Endothelial cell of umbilical vein (primary cell): ENCODE measurements around the gene ZRANB1. TPM values are rescaled to one million over a fixed set of nuclear protein-coding genes. Genes with fewer than 3 reads are reported as not detected.

Experiments used
- BruUV-seq: library from RNA; stranded (reverse); fragments of 400-500 nt; replicated peaks from 2 replicates; lab custom pipeline; 2021; lab: Mats Ljungman, UMichigan
- CTCF ChIA-PET: fragments of 300-600, 350-600 bp; sonication (Branson Sonifier 250); formaldehyde crosslinking; loops from one replicate; lab custom pipeline; 2021; ENCODE audit warnings: antibody characterized with exemption, inconsistent platforms; lab: Charles Lee
- POLR2A ChIA-PET: fragments of 300-600, 350-600 bp; sonication (Branson Sonifier 250); formaldehyde crosslinking; loops from one replicate; lab custom pipeline; 2021; ENCODE audit warnings: antibody characterized with exemption, inconsistent platforms; lab: Charles Lee
- DNase-seq: peaks from one replicate; pipeline ENCODE4 v3.0.0-alpha.2; 2011; ENCODE audit warnings: low read depth, low spot score
- FAIRE-seq: peaks from 2 replicates; lab custom pipeline; 2011; peaks lifted over from hg19 to GRCh38; lab: Jason Lieb, UNC
- H2AFZ ChIP-seq: 2 replicates; pipeline ENCODE4 v1.6.0; 2012; ENCODE audit warnings: low read depth, low read length, control low read depth, inconsistent platforms
- H3K27ac ChIP-seq: 2 replicates; pipeline ENCODE4 v1.5.1; 2011; ENCODE audit warnings: low read depth, mild to moderate bottlenecking, control low read depth, low read length, moderate library complexity; ENCODE audit not compliant: insufficient read depth
- H3K27me3 ChIP-seq, 2 experiments: 2 replicates each; pipeline versions ENCODE4 v1.6.0 to v1.6.1; 2011; ENCODE audit warnings: low read length in 2 of 2, mixed read lengths in 1 of 2; ENCODE audit not compliant: control insufficient read depth in 2 of 2, insufficient read depth in 2 of 2
- H3K36me3 ChIP-seq, 2 experiments: 2 replicates in 1 of 2; 3 replicates in 1 of 2; pipeline ENCODE4 v1.5.1; 2011; ENCODE audit warnings: low read length in 2 of 2, mild to moderate bottlenecking in 1 of 2, moderate library complexity in 1 of 2; ENCODE audit not compliant: control insufficient read depth in 2 of 2, insufficient read depth in 2 of 2; ENCODE audit errors: extremely low read depth in 1 of 2
- H3K4me1 ChIP-seq: 3 replicates; pipeline ENCODE4 v1.5.1; 2011; ENCODE audit warnings: mild to moderate bottlenecking, low read length; ENCODE audit not compliant: control insufficient read depth, insufficient read depth; ENCODE audit errors: extremely low read depth
- H3K4me2 ChIP-seq: 2 replicates; pipeline ENCODE4 v1.6.1; 2011; ENCODE audit warnings: low read length, control low read depth, mixed read lengths; ENCODE audit not compliant: insufficient read depth
- H3K4me3 ChIP-seq, 3 experiments: fragments of 200-600 bp in 1 of 3; sonication (generic), shearing (Covaris generic) in 1 of 3; replicated peaks in 1 of 3; 2 replicates each; pipeline ENCODE4 v1.5.1; 2011 to 2016; ENCODE audit warnings: control low read depth in 3 of 3, low read length in 3 of 3, mild to moderate bottlenecking in 2 of 3, inconsistent platforms in 1 of 3, low read depth in 1 of 3, moderate library complexity in 1 of 3; ENCODE audit not compliant: insufficient read depth in 1 of 3
- H3K79me2 ChIP-seq: 2 replicates; pipeline ENCODE4 v1.6.0; 2012; ENCODE audit warnings: low read length, inconsistent platforms; ENCODE audit not compliant: control insufficient read depth, insufficient read depth
- H3K9ac ChIP-seq: replicated peaks from 2 replicates; pipeline ENCODE3; 2011; ENCODE audit warnings: low read length, control low read depth; ENCODE audit not compliant: insufficient read depth; ENCODE audit errors: extremely low read depth
- H3K9me1 ChIP-seq: replicated peaks from 3 replicates; pipeline ENCODE4 v1.6.0; 2011; ENCODE audit warnings: mild to moderate bottlenecking, low read length; ENCODE audit not compliant: control insufficient read depth, insufficient read depth; ENCODE audit errors: extremely low read depth
- H3K9me3 ChIP-seq: replicated peaks from 2 replicates; pipeline ENCODE4 v1.5.1; 2012; ENCODE audit warnings: low read length, inconsistent platforms; ENCODE audit not compliant: control insufficient read depth, insufficient read depth
- H4K20me1 ChIP-seq: replicated peaks from 2 replicates; pipeline ENCODE3; 2011; ENCODE audit warnings: mild to moderate bottlenecking, low read length; ENCODE audit not compliant: control insufficient read depth, insufficient read depth; ENCODE audit errors: extremely low read depth
- EZH2 ChIP-seq: IDR thresholded peaks from 2 replicates; pipeline ENCODE4 v1.6.1; 2012; ENCODE audit warnings: borderline replicate concordance, low read depth, mild to moderate bottlenecking, moderate library complexity, low read length, inconsistent platforms; ENCODE audit not compliant: severe bottlenecking
- FOS ChIP-seq: IDR thresholded peaks from 2 replicates; pipeline ENCODE4 v1.6.1; 2011; ENCODE audit warnings: mild to moderate bottlenecking, low read length, moderate library complexity, borderline replicate concordance; ENCODE audit not compliant: insufficient read depth
- GATA2 ChIP-seq: IDR thresholded peaks from 2 replicates; pipeline ENCODE4 v1.7.0; 2011; ENCODE audit warnings: low read depth, mild to moderate bottlenecking, moderate library complexity, mixed read lengths, low read length; ENCODE audit not compliant: insufficient read length, insufficient read depth
- JUN ChIP-seq: IDR thresholded peaks from 2 replicates; pipeline ENCODE4 v1.6.1; 2011; ENCODE audit warnings: borderline replicate concordance, low read depth; ENCODE audit not compliant: insufficient read length, insufficient read depth
- MAX ChIP-seq: IDR thresholded peaks from 2 replicates; pipeline ENCODE4 v1.6.1; 2011; ENCODE audit not compliant: insufficient read depth, insufficient read length
- MYC ChIP-seq: IDR thresholded peaks from one replicate; pipeline ENCODE4 v1.6.1; 2011; ENCODE audit warnings: mild to moderate bottlenecking, low read depth, low read length
- POLR2A ChIP-seq: IDR thresholded peaks from 2 replicates; pipeline ENCODE4 v1.6.1; 2012; ENCODE audit warnings: low read depth, mild to moderate bottlenecking, control low read depth, low read length
- POLR2AphosphoS5 ChIP-seq: IDR thresholded peaks from 2 replicates; pipeline ENCODE4 v1.6.1; 2012; ENCODE audit warnings: low read depth, mild to moderate bottlenecking, control low read depth, low read length, moderate library complexity; ENCODE audit not compliant: insufficient read depth
- dilution Hi-C: fragments of 300-500 bp; cut with MboI; formaldehyde crosslinking; loops from one replicate; pipeline ENCODE4 v1.15.0; 2019; ENCODE audit warnings: low sequenced_read_pairs; ENCODE audit not compliant: extremely low pct_ligation_motif_present
- intact Hi-C: fragments of 100-400 bp; cut with micrococcal nuclease; formaldehyde crosslinking; loops from one replicate; pipeline ENCODE4 v1.10.0; 2022
- polyA plus RNA-seq, 4 experiments: library from polyadenylated mRNA; depleted of rRNA in 3 of 4; stranded (reverse) in 3 of 4; unstranded in 1 of 4; fragments of >200 nt; gene quantifications; 2 replicates each; pipeline versions ENCODE4 v1.2.1 to v1.2.3, GENCODE V29; 2011 to 2012; ENCODE audit warnings: missing spikeins in 1 of 4
- total RNA-seq: library from RNA; stranded (reverse); gene quantifications from 2 replicates; pipeline ENCODE4 v1.2.3, GENCODE V29; 2021
- TF ChIP-seq, protein P1 (sequence below), 2 donors: IDR thresholded peaks; 1 replicate in 1 of 2; 2 replicates in 1 of 2; pipeline ENCODE4 v1.5.1; 2011; ENCODE audit warnings: low read length in 2 of 2, mild to moderate bottlenecking in 2 of 2, moderate library complexity in 2 of 2, control low read depth in 1 of 2, inconsistent platforms in 1 of 2, low read depth in 1 of 2; ENCODE audit not compliant: insufficient read depth in 1 of 2; ENCODE audit errors: extremely low read depth in 1 of 2

The ZRANB1 gene
- total and polyA plus RNA-seq, 2 donors (not counting 3 experiments of a cell fraction or from before 2014, with no cell fraction given): 6.2 to 17.7 TPM

- H3K4me1 ChIP-seq: no peaks in the 10 kb centered on the region
- peaks cover 6% of the 10 kb centered on the region in 2 experiments for H3K27me3 ChIP-seq
- H4K20me1 ChIP-seq: no peaks in the 10 kb centered on the region
- no peaks in the 10 kb centered on the region for H3K9me3 ChIP-seq
- H3K36me3 ChIP-seq: no peaks in the 10 kb centered on the region
- no peak overlapping the region for H3K27ac ChIP-seq
- intact Hi-C loops (no loop called here), dilution Hi-C loops (no loop called here)
- no peaks in the 10 kb centered on the region for H3K79me2 ChIP-seq
- ChIA-PET POLR2A (no interaction called here), CTCF (interaction anchor here (1.3 kb wide), 1 partner anchor 10 kb away, joined by 3 read pairs; no protein-coding TSS in a partner anchor)
- no peak overlapping the region for H3K4me3 ChIP-seq
- no peak overlapping the region for H3K4me2 ChIP-seq
- no peak for DNase-seq
- TF ChIP-seq FOS (no peak), POLR2AphosphoS5 (no peak), EZH2 (no peak), GATA2 (no peak), MYC (no peak), POLR2A (no peak), JUN (no peak), MAX (no peak)
- TF ChIP-seq, protein P1, sequence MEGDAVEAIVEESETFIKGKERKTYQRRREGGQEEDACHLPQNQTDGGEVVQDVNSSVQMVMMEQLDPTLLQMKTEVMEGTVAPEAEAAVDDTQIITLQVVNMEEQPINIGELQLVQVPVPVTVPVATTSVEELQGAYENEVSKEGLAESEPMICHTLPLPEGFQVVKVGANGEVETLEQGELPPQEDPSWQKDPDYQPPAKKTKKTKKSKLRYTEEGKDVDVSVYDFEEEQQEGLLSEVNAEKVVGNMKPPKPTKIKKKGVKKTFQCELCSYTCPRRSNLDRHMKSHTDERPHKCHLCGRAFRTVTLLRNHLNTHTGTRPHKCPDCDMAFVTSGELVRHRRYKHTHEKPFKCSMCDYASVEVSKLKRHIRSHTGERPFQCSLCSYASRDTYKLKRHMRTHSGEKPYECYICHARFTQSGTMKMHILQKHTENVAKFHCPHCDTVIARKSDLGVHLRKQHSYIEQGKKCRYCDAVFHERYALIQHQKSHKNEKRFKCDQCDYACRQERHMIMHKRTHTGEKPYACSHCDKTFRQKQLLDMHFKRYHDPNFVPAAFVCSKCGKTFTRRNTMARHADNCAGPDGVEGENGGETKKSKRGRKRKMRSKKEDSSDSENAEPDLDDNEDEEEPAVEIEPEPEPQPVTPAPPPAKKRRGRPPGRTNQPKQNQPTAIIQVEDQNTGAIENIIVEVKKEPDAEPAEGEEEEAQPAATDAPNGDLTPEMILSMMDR (IDR thresholded peaks at IDR 0.05; ENCODE audit: extremely low read depth in 1 of 2, insufficient read depth in 1 of 2, low read depth in 1 of 2, low read length in 2 of 2): no peak
- BruUV-seq: no TSS peak
- H3K9ac ChIP-seq: no peak overlapping the region
- H2AFZ ChIP-seq: no peak overlapping the region
- FAIRE-seq: no peak
- H3K9me1 ChIP-seq: no peaks in the 10 kb centered on the region
These were observed 35.3 kb upstream of the ZRANB1 start for GRCh38 chr10:124906551-124907001.
